ENCODE data around the gene BRPF3.

The BRPF3 gene

DNA sequence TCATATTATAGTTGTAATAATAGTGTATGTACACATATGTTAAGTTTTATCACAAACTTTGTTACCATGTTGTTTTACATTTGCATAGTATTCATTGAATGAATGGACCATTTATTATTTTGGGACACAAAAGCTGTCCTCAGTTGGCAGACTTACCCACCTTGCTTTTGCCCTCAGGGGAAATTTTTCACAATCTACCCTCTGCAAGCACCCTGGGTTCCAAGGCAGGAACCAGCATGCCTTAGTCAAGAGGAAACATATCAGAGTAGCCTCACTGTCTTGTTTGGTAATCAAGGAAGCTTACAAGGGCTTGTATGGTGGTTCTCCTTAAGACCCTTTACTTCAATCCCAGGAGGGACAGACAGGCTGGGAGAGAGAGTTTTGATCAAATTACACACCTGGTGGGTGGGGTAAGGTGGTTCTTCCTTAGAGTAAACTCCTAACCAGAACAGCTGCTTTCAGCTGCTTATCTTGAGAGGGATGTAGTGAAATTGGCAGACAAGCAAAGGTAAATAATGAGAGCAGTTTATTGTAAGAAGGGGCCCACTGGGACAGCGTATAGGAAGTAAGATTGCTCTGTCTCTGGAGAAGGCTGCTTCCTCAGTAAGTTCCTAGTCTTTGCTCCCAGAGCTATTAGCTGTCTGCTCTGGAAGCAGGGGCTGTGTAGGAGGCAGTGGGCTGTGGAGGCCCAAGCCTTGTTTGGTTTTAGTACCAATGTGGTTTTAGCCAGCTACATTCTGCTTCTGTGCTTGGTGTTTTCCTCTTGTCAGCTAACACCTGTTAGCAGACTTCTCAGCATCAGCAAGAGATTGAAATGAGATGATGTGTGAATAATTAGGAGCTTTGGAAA lies 31.1 kb downstream of the BRPF3 start:
- Histone ChIP-seq H3K27me3 (replicated peaks) (no peaks in the 10 kb centered on the region), H3K27ac (no peak overlapping the region), H3K4me3 (ENCODE audit: low read depth, low read length) (no peak overlapping the region), H3K36me3 (replicated peaks) (peaks cover 69% of the 10 kb centered on the region)
- in situ Hi-C loops (cut with HindIII; ENCODE audit: low pct_ligation_motif_present, low sequenced_read_pairs) = no loop called here
- TF ChIP-seq, protein P1, sequence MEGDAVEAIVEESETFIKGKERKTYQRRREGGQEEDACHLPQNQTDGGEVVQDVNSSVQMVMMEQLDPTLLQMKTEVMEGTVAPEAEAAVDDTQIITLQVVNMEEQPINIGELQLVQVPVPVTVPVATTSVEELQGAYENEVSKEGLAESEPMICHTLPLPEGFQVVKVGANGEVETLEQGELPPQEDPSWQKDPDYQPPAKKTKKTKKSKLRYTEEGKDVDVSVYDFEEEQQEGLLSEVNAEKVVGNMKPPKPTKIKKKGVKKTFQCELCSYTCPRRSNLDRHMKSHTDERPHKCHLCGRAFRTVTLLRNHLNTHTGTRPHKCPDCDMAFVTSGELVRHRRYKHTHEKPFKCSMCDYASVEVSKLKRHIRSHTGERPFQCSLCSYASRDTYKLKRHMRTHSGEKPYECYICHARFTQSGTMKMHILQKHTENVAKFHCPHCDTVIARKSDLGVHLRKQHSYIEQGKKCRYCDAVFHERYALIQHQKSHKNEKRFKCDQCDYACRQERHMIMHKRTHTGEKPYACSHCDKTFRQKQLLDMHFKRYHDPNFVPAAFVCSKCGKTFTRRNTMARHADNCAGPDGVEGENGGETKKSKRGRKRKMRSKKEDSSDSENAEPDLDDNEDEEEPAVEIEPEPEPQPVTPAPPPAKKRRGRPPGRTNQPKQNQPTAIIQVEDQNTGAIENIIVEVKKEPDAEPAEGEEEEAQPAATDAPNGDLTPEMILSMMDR (IDR thresholded peaks at IDR 0.05; ENCODE audit: low read depth, low read length, missing control alignments) = no peak
- DNase-seq = no peak

DNA sequence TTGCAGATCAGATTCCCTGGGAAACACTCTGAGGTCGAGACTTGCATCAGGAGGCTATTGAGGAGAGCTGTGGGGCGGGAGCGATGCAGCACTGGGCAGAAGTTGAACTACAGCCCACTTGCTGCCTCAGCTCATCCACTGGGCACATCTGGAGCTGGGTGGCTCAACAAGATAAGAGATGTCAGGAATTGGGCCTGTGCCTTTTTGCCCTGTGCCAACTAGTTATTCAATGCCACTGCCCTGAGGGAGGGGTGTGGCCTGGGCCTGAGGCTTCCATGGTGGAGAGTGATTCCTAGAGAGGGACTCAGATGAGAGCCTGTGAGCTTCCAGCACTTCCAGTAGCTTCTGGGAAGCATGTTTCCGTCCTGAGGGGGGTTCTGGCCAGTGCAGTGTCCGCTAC lies 32.7 kb downstream of the BRPF3 start:
- H3K27me3 ChIP-seq (replicated peaks) = no peaks in the 10 kb centered on the region
- DNase-seq = no peak
- peaks cover 67% of the 10 kb centered on the region for H3K36me3 ChIP-seq (replicated peaks)
- in situ Hi-C loops (cut with HindIII; ENCODE audit: low pct_ligation_motif_present, low sequenced_read_pairs) = no loop called here
- H3K4me3 ChIP-seq (ENCODE audit: low read depth, low read length) = no peak overlapping the region
- TF ChIP-seq, protein P1 (IDR thresholded peaks at IDR 0.05; ENCODE audit: low read depth, low read length, missing control alignments) = no peak
- H3K27ac ChIP-seq = no peak overlapping the region

DNA sequence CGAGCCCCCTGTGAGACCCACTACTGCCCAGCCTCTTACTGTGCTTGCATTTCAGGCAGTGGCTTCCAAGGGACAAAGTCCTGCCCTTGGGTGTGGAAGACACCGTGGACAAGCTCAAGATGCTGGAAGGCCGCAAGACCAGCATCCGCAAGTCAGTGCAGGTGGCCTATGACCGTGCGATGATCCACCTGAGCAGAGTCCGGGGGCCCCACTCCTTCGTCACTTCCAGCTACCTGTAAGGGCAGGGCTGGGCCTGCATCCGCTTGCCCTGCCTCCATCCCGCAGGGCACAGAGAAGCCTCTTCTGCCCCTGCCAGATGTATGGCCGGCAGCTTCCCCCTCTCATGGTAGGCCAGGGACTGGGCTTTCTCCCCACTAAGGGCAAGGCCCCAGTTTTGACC lies 33.8 kb downstream of the BRPF3 start:
- H3K27ac ChIP-seq = no peak overlapping the region
- TF ChIP-seq, protein P1 (IDR thresholded peaks at IDR 0.05; ENCODE audit: low read depth, low read length, missing control alignments) = no peak
- H3K27me3 ChIP-seq (replicated peaks) = no peaks in the 10 kb centered on the region
- in situ Hi-C loops (cut with HindIII; ENCODE audit: low pct_ligation_motif_present, low sequenced_read_pairs) = no loop called here
- no peak overlapping the region for H3K4me3 ChIP-seq (ENCODE audit: low read depth, low read length)
- DNase-seq = no peak
- H3K36me3 ChIP-seq (replicated peaks) = peaks cover 63% of the 10 kb centered on the region

DNA sequence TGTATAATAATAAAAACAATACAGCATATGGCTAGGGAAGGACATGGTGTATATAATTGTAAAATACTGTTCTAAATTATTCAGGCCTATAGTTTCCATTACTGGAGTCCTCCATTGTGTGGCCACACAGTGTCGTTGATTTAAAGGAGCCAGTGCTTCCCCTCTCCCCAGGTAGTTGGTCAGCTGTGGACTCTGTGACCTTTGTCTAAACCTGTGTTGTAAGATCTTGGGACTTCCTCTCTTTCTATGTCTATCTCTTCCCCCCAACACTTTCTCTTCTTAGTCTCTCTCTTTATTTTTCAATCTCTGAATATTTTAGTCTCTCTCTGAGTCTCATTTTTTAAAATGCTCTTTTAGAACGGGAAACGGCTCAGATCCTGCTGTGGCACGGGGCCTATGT lies 35.6 kb downstream of the BRPF3 start:
- Histone ChIP-seq H3K36me3 (replicated peaks) (peaks cover 50% of the 10 kb centered on the region), H3K27ac (no peak overlapping the region), H3K4me3 (ENCODE audit: low read depth, low read length) (no peak overlapping the region), H3K27me3 (replicated peaks) (no peaks in the 10 kb centered on the region)
- in situ Hi-C loops (cut with HindIII; ENCODE audit: low pct_ligation_motif_present, low sequenced_read_pairs) = no loop called here
- TF ChIP-seq, protein P1 (IDR thresholded peaks at IDR 0.05; ENCODE audit: low read depth, low read length, missing control alignments) = no peak
- DNase-seq = no peak

DNA sequence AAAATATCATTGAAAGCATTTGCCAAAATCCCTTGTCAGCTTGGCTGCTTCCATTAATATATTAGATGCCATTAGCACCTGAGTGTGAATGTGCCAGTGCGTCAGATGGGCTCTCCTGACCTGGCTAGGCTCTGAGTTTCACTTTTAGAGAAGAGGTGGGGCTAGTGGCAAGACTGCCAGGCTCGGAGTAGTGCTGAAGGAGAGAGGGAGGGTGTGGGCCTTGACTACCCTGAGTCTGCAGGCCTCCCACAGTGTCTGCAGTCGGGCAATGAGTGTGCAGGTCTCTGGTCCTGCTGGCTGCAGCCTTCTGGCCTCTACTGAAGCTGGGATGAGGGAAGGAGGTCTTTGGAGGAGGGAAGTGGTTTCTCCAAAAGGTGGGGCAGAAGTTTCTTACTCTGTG lies 38.8 kb downstream of the BRPF3 start:
- Histone ChIP-seq H3K27me3 (replicated peaks) (no peaks in the 10 kb centered on the region), H3K4me3 (ENCODE audit: low read depth, low read length) (no peak overlapping the region), H3K27ac (no peak overlapping the region), H3K36me3 (replicated peaks) (peaks cover 24% of the 10 kb centered on the region)
- DNase-seq = no peak
- in situ Hi-C loops (cut with HindIII; ENCODE audit: low pct_ligation_motif_present, low sequenced_read_pairs) = no loop called here
- TF ChIP-seq, protein P1 (IDR thresholded peaks at IDR 0.05; ENCODE audit: low read depth, low read length, missing control alignments) = no peak

DNA sequence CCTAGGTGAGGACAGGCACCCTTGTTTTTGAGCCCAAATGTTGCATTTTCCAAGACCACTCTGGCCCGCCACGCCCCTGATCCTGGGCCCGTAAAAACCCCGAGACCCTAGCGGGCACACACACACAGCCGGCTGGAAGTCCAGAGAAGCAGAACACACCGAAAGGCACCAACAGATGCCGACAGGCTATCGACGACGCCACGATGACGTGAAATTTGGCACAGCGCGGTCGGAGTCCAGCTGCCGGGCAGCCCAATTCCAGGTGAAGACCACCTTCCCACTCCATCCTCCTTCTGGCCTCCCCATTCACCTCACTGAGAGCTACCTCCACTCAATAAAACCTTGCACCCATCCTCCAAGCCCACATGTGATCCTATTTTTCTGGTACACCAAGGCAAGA lies 39.3 kb downstream of the BRPF3 start:
- no peaks in the 10 kb centered on the region for H3K27me3 ChIP-seq (replicated peaks)
- no peak overlapping the region for H3K27ac ChIP-seq
- TF ChIP-seq, protein P1 (IDR thresholded peaks at IDR 0.05; ENCODE audit: low read depth, low read length, missing control alignments) = no peak
- in situ Hi-C loops (cut with HindIII; ENCODE audit: low pct_ligation_motif_present, low sequenced_read_pairs) = no loop called here
- peaks cover 19% of the 10 kb centered on the region for H3K36me3 ChIP-seq (replicated peaks)
- H3K4me3 ChIP-seq (ENCODE audit: low read depth, low read length) = no peak overlapping the region
- DNase-seq = no peak
